H9 (cell line): ENCODE measurements around the gene SMPD4. TPM values are rescaled to one million over a fixed set of nuclear protein-coding genes. Genes with fewer than 3 reads are reported as not detected.
"Not testable (repeated sequence)": the region's sequence is repeated elsewhere in the genome, so short reads cannot be mapped to it uniquely, and the experiment has no call there.

Experiments
- DNase-seq: peaks from one replicate; pipeline ENCODE4 v3.0.0-alpha.2; 2017
- H2AFZ ChIP-seq: one replicate; pipeline ENCODE4 v1.6.1; 2013; ENCODE audit warnings: mild to moderate bottlenecking, low read length, control low read depth, moderate library complexity
- H2AK5ac ChIP-seq: 2 replicates; pipeline ENCODE4 v1.6.1; 2013; ENCODE audit warnings: low read length, control low read depth, mixed read lengths; ENCODE audit not compliant: insufficient read length
- H2BK120ac ChIP-seq: one replicate; pipeline ENCODE4 v1.6.1; 2013; ENCODE audit warnings: low read depth, mild to moderate bottlenecking, low read length, control low read depth, inconsistent platforms; ENCODE audit not compliant: poor library complexity, severe bottlenecking
- H2BK12ac ChIP-seq: 2 replicates; pipeline ENCODE4 v1.6.1; 2013; ENCODE audit warnings: low read length, control low read depth, mixed read lengths, low read depth; ENCODE audit not compliant: insufficient read length
- H2BK15ac ChIP-seq: 2 replicates; pipeline ENCODE4 v1.6.1; 2013; ENCODE audit warnings: low read depth, low read length, control low read depth
- H2BK20ac ChIP-seq: one replicate; pipeline ENCODE4 v1.6.1; 2013; ENCODE audit warnings: low read depth, mild to moderate bottlenecking, low read length, control low read depth, inconsistent platforms; ENCODE audit not compliant: poor library complexity, severe bottlenecking
- H2BK5ac ChIP-seq: 2 replicates; pipeline ENCODE4 v1.6.1; 2013; ENCODE audit warnings: low read length, control low read depth, mixed read lengths; ENCODE audit not compliant: insufficient read length
- H3K14ac ChIP-seq: 2 replicates; pipeline ENCODE4 v1.6.1; 2013; ENCODE audit warnings: low read length, control low read depth; ENCODE audit not compliant: insufficient read depth
- H3K18ac ChIP-seq: 2 replicates; pipeline ENCODE4 v1.6.1; 2013; ENCODE audit warnings: low read depth, mild to moderate bottlenecking, mixed read lengths, low read length, control low read depth; ENCODE audit not compliant: insufficient read length
- H3K23ac ChIP-seq: 2 replicates; pipeline ENCODE4 v1.6.1; 2013; ENCODE audit warnings: low read length, control low read depth, mixed read lengths, low read depth; ENCODE audit not compliant: insufficient read length
- H3K23me2 ChIP-seq: 2 replicates; pipeline ENCODE4 v1.6.1; 2013; ENCODE audit warnings: low read depth, mild to moderate bottlenecking, mixed read lengths, low read length, control low read depth; ENCODE audit not compliant: insufficient read length, poor library complexity, severe bottlenecking
- H3K27ac ChIP-seq: 2 replicates; pipeline ENCODE4 v1.5.1; 2013; ENCODE audit warnings: low read length, control low read depth, mixed read lengths, low read depth; ENCODE audit not compliant: insufficient read length
- H3K27me3 ChIP-seq: 2 replicates; pipeline ENCODE4 v1.6.1; 2013; ENCODE audit warnings: low read length, control low read depth, inconsistent platforms; ENCODE audit not compliant: insufficient read depth
- H3K4ac ChIP-seq: 2 replicates; pipeline ENCODE4 v1.6.1; 2013; ENCODE audit warnings: low read depth, mild to moderate bottlenecking, control low read depth, inconsistent platforms, low read length, moderate library complexity
- H3K4me1 ChIP-seq: 2 replicates; pipeline ENCODE4 v1.6.1; 2013; ENCODE audit warnings: low read length, control low read depth, inconsistent platforms; ENCODE audit not compliant: insufficient read depth
- H3K4me2 ChIP-seq: 2 replicates; pipeline ENCODE4 v1.6.1; 2013; ENCODE audit warnings: low read length, control low read depth, mixed read lengths; ENCODE audit not compliant: insufficient read length, insufficient read depth
- H3K56ac ChIP-seq: 2 replicates; pipeline ENCODE4 v1.6.1; 2013; ENCODE audit warnings: low read depth, mild to moderate bottlenecking, mixed read lengths, low read length, control low read depth; ENCODE audit not compliant: insufficient read length
- H3K79me1 ChIP-seq: 2 replicates; pipeline ENCODE4 v1.6.1; 2013; ENCODE audit warnings: low read depth, mild to moderate bottlenecking, moderate library complexity, low read length, control low read depth, inconsistent platforms; ENCODE audit not compliant: insufficient read depth, poor library complexity, severe bottlenecking
- H3K79me2 ChIP-seq: 2 replicates; pipeline ENCODE4 v1.6.1; 2013; ENCODE audit warnings: low read length, control low read depth, inconsistent platforms; ENCODE audit not compliant: insufficient read depth
- H3K9ac ChIP-seq: 2 replicates; pipeline ENCODE4 v1.6.1; 2013; ENCODE audit warnings: low read length, control low read depth, mixed read lengths; ENCODE audit not compliant: insufficient read length; ENCODE audit errors: extremely low read depth
- H3K9me3 ChIP-seq: one replicate; pipeline ENCODE4 v1.6.1; 2013; ENCODE audit warnings: low read depth, low read length, inconsistent platforms; ENCODE audit not compliant: control insufficient read depth
- H3T11ph ChIP-seq: one replicate; pipeline ENCODE4 v1.6.1; 2013; ENCODE audit warnings: mild to moderate bottlenecking, low read length, control low read depth, inconsistent platforms
- H4K20me1 ChIP-seq: one replicate; pipeline ENCODE4 v1.6.1; 2013; ENCODE audit not compliant: control insufficient read depth, insufficient read length, insufficient read depth
- H4K5ac ChIP-seq: 2 replicates; pipeline ENCODE4 v1.6.1; 2013; ENCODE audit warnings: low read depth, mild to moderate bottlenecking, mixed read lengths, low read length, control low read depth; ENCODE audit not compliant: insufficient read length
- H4K8ac ChIP-seq: replicated peaks from 2 replicates; pipeline ENCODE4 v1.6.1; 2013; ENCODE audit warnings: low read length, control low read depth, mixed read lengths, low read depth; ENCODE audit not compliant: insufficient read length
- H4K91ac ChIP-seq: 2 replicates; pipeline ENCODE4 v1.6.1; 2013; ENCODE audit warnings: low read depth, mild to moderate bottlenecking, moderate library complexity, mixed read lengths, low read length, control low read depth; ENCODE audit not compliant: insufficient read length
- H3K27ac Mint-ChIP-seq, 3 experiments: 2 replicates in 2 of 3; 3 replicates in 1 of 3; pipeline ENCODE4 v1.8.0; 2020 to 2021; ENCODE audit warnings: mixed read lengths in 3 of 3, mild to moderate bottlenecking in 1 of 3, moderate library complexity in 1 of 3
- H3K27me3 Mint-ChIP-seq: 2 replicates; pipeline ENCODE4 v1.8.0; 2021; ENCODE audit warnings: low read depth, mild to moderate bottlenecking, moderate library complexity, mixed read lengths
- H3K36me3 Mint-ChIP-seq, 3 experiments: 2 replicates in 2 of 3; 3 replicates in 1 of 3; pipeline ENCODE4 v1.8.0; 2020 to 2021; ENCODE audit warnings: low read depth in 3 of 3, mixed read lengths in 3 of 3; ENCODE audit not compliant: insufficient read depth in 1 of 3
- H3K4me1 Mint-ChIP-seq, 2 experiments: 2 replicates each; pipeline ENCODE4 v1.8.0; 2020; ENCODE audit warnings: mixed read lengths in 2 of 2
- H3K4me3 Mint-ChIP-seq, 2 experiments: 2 replicates in 1 of 2; 3 replicates in 1 of 2; pipeline ENCODE4 v1.8.0; 2020 to 2021; ENCODE audit warnings: mild to moderate bottlenecking in 2 of 2, mixed read lengths in 2 of 2, moderate library complexity in 1 of 2
- H3K9me3 Mint-ChIP-seq, 2 experiments: 2 replicates in 1 of 2; 3 replicates in 1 of 2; pipeline ENCODE4 v1.8.0; 2020; ENCODE audit warnings: mild to moderate bottlenecking in 2 of 2, mixed read lengths in 2 of 2, moderate library complexity in 1 of 2
- CTCF ChIP-seq: fragments of 200-600 bp; sonication (generic); conservative IDR thresholded peaks from 3 replicates; pipeline ENCODE4 v1.8.0; 2021; ENCODE audit warnings: antibody characterized with exemption, mild to moderate bottlenecking
- WGBS: extraction: QIAGEN DNeasy Blood & Tissue Kit; methylation state at CpG from one replicate; pipeline ENCODE4 v1.1.7; 2013; ENCODE audit warnings: missing lambda C conversion rate, low lambda C conversion rate, mixed read lengths; ENCODE audit not compliant: insufficient read length; ENCODE audit errors: extremely low coverage; 5-methylcytosine and 5-hydroxymethylcytosine counted together
- total RNA-seq: library from RNA; stranded (reverse); gene quantifications from 2 replicates; pipeline ENCODE4 v1.2.1, GENCODE V29; 2021

Gene SMPD4
- total RNA-seq, 1 experiment from 2014 or later: 105 TPM

DNA sequence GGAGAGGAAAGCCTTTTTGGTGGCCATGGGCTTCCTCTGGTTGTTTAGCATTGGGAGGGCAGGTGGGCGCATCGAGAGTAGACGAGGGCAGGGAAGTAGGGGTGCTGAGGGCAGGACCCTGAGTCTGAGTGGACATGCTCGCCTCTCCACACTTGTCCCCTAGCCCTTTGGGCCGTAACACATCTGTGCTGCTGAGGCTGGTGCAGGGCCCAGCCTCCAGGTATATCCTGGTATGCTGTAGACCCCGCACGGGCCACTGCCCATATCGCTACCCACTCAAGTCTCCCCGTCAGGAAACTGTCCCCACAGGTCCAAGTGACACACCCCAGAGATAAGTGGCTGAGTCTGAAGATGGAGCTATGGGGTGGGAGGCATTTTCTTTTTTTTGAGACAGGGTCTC, 22.8 kb downstream of the SMPD4 start:
- no peak overlapping the region for H2BK5ac ChIP-seq
- no peak overlapping the region for H3K23ac ChIP-seq
- H3K79me1 ChIP-seq: no peaks in the 10 kb centered on the region
- no CpG with 5 or more reads among the region's 9 CpGs for WGBS
- TF ChIP-seq CTCF: no peak
- H4K20me1 ChIP-seq: no peaks in the 10 kb centered on the region
- H3K4me1 ChIP-seq: no peaks in the 10 kb centered on the region
- H2BK120ac ChIP-seq: no peak overlapping the region
- H3K27me3 ChIP-seq: no peaks in the 10 kb centered on the region
- Mint-ChIP-seq H3K27me3 (no peaks in the 10 kb centered on the region; the same call in 1 of the 2 replicates), H3K4me1 (peaks cover 0 to 6% of the 10 kb centered on the region in 2 experiments; a peak in 2 of 4 replicates), H3K36me3 (peaks cover 6 to 48% (median 37%) of the 10 kb centered on the region in 3 experiments; a peak in 6 of 7 replicates), H3K9me3 (no peaks in the 10 kb centered on the region), H3K27ac (peak overlapping the region in 1 of 3 experiments; percentile 51; a peak in 1 of 7 replicates), H3K4me3 (no peak overlapping the region)
- no peak overlapping the region for H2AK5ac ChIP-seq
- no peaks in the 10 kb centered on the region for H3K9me3 ChIP-seq
- no peak overlapping the region for H3K18ac ChIP-seq
- H4K91ac ChIP-seq: no peak overlapping the region
- no peak overlapping the region for H2AFZ ChIP-seq
- no peak overlapping the region for H4K8ac ChIP-seq
- H4K5ac ChIP-seq: no peak overlapping the region
- no peak overlapping the region for H3K14ac ChIP-seq
- H3K9ac ChIP-seq: no peak overlapping the region
- no peak overlapping the region for H2BK12ac ChIP-seq
- H3K23me2 ChIP-seq: no peaks in the 10 kb centered on the region
- H2BK20ac ChIP-seq: no peak overlapping the region
- no peak for DNase-seq
- H3K79me2 ChIP-seq: no peaks in the 10 kb centered on the region
- no peak overlapping the region for H3K27ac ChIP-seq
- no peak overlapping the region for H2BK15ac ChIP-seq
- no peak overlapping the region for H3K56ac ChIP-seq
- no peak overlapping the region for H3K4me2 ChIP-seq
- H3T11ph ChIP-seq: no peak overlapping the region
- no peak overlapping the region for H3K4ac ChIP-seq

GRCh38 chr2:130157825-130158514, 23.4 kb downstream of the SMPD4 start:
- not testable (repeated sequence) for H3K9ac ChIP-seq, H2BK5ac ChIP-seq, H4K8ac ChIP-seq, H2AFZ ChIP-seq, H2BK15ac ChIP-seq, H3K23ac ChIP-seq, H3K4me1 Mint-ChIP-seq, H3K9me3 ChIP-seq, H3K56ac ChIP-seq, H2BK20ac ChIP-seq, H3K27ac ChIP-seq, H3K79me2 ChIP-seq, DNase-seq, H3K4me2 ChIP-seq, H4K20me1 ChIP-seq, H3K27me3 ChIP-seq, H2AK5ac ChIP-seq, H3T11ph ChIP-seq, H3K27me3 Mint-ChIP-seq, H4K91ac ChIP-seq, H3K9me3 Mint-ChIP-seq, H3K23me2 ChIP-seq, H3K79me1 ChIP-seq, H3K4ac ChIP-seq, H2BK12ac ChIP-seq, H3K4me3 Mint-ChIP-seq, H3K18ac ChIP-seq, H3K4me1 ChIP-seq, H3K14ac ChIP-seq, H4K5ac ChIP-seq, H2BK120ac ChIP-seq
- no CpG with 5 or more reads among the region's 13 CpGs for WGBS
- peaks cover 8 to 48% (median 40%) of the 10 kb centered on the region in 3 experiments; a peak in 6 of 7 replicates for H3K36me3 Mint-ChIP-seq
- H3K27ac Mint-ChIP-seq: peak overlapping the region in 1 of 3 experiments; percentile 51; a peak in 1 of 7 replicates
